ENCODE data around the gene SNX8.

DNA sequence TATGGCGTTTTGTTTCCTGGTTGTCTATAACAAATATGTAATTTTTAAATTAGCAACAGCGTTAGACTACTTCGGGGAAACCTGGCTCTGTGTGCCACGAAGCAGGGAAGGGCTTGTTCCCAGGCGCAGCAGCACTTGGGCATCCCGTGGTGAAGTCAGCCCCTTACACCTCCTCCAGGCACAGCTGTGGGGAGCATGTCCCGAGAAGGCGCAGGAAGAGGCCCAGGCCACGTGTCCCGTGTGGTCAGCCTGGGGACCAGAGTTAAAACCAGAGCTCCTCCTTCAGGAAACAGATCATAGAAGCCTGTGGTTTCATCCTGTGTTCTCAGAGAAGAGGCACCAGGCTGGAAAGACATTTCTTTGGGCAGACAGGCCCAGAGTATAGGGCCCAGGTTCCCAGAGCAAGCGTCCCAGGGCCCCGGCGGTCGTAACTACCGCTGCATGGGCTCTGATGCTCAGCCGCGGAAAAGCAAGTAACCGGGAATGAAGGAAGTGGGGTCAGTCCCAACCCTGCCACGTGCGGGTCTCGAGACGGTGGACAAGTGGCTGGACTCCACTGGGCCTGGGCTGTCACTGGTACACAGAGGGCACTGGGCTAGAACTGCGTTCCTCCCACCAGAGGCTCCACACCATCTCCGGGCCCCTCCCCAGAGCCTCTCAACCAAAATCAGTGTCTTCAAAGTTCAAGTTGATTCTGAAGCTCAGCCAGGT is 65.1 kb downstream of the SNX8 start:
- TF ChIP-seq, protein P1, sequence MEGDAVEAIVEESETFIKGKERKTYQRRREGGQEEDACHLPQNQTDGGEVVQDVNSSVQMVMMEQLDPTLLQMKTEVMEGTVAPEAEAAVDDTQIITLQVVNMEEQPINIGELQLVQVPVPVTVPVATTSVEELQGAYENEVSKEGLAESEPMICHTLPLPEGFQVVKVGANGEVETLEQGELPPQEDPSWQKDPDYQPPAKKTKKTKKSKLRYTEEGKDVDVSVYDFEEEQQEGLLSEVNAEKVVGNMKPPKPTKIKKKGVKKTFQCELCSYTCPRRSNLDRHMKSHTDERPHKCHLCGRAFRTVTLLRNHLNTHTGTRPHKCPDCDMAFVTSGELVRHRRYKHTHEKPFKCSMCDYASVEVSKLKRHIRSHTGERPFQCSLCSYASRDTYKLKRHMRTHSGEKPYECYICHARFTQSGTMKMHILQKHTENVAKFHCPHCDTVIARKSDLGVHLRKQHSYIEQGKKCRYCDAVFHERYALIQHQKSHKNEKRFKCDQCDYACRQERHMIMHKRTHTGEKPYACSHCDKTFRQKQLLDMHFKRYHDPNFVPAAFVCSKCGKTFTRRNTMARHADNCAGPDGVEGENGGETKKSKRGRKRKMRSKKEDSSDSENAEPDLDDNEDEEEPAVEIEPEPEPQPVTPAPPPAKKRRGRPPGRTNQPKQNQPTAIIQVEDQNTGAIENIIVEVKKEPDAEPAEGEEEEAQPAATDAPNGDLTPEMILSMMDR (IDR thresholded peaks at IDR 0.05): no peak
- TF ChIP-seq POLR2AphosphoS5 (IDR thresholded peaks at IDR 0.05): peak in 1 of 3 donors; percentile 7
- TF ChIP-seq POLR2A (IDR thresholded peaks at IDR 0.05): no peak
- no peak for TF ChIP-seq EP300 (IDR thresholded peaks at IDR 0.05)

Measured in stomach (tissue), 4 donors.